CD14-positive monocyte (primary cell): Measurements from ENCODE around the gene DHFR2. TPM values are rescaled to one million over a fixed set of nuclear protein-coding genes. Genes with fewer than 3 reads are reported as not detected.

Experiments used
- DNase-seq, 3 donors: peaks; one replicate each; pipeline ENCODE4 v3.0.0-alpha.2; 2011 to 2022
- H2AFZ ChIP-seq: 2 replicates; pipeline ENCODE4 v1.6.0; 2012; ENCODE audit warnings: mild to moderate bottlenecking, low read depth, low read length, inconsistent platforms; ENCODE audit not compliant: insufficient read depth, poor library complexity, severe bottlenecking
- H3K27ac ChIP-seq, 2 donors: 1 replicate in 1 of 2; 2 replicates in 1 of 2; pipeline ENCODE4 v1.5.1; 2012 to 2013; ENCODE audit warnings: low read length in 2 of 2, control low read depth in 1 of 2, inconsistent platforms in 1 of 2, low read depth in 1 of 2, mild to moderate bottlenecking in 1 of 2
- H3K27me3 ChIP-seq, 2 donors: one replicate each; pipeline versions ENCODE4 v1.6.0 to v1.6.1; 2011 to 2013; ENCODE audit warnings: low read length in 2 of 2; ENCODE audit not compliant: control insufficient read depth in 2 of 2, insufficient read depth in 2 of 2
- H3K36me3 ChIP-seq, 2 donors: replicated peaks in 1 of 2; 1 replicate in 1 of 2; 2 replicates in 1 of 2; pipeline versions ENCODE4 v1.5.1 to v1.6.1; 2012 to 2013; ENCODE audit warnings: low read length in 2 of 2, control low read depth in 1 of 2, inconsistent platforms in 1 of 2, mild to moderate bottlenecking in 1 of 2; ENCODE audit not compliant: insufficient read depth in 2 of 2, control insufficient read depth in 1 of 2
- H3K4me1 ChIP-seq, 2 donors: 1 replicate in 1 of 2; 2 replicates in 1 of 2; pipeline versions ENCODE4 v1.5.1 to v1.6.1; 2012 to 2013; ENCODE audit warnings: low read length in 2 of 2, control low read depth in 1 of 2, inconsistent platforms in 1 of 2, mild to moderate bottlenecking in 1 of 2, moderate library complexity in 1 of 2; ENCODE audit not compliant: insufficient read depth in 2 of 2, control insufficient read depth in 1 of 2
- H3K4me2 ChIP-seq: replicated peaks from 2 replicates; pipeline ENCODE3; 2012; ENCODE audit warnings: low read length, moderate library complexity, mild to moderate bottlenecking; ENCODE audit not compliant: poor library complexity, severe bottlenecking; ENCODE audit errors: extremely low read depth
- H3K4me3 ChIP-seq, 3 experiments: fragments of 200-600 bp in 1 of 3; sonication (generic) in 1 of 3; replicated peaks in 1 of 3; 1 replicate in 2 of 3; 2 replicates in 1 of 3; pipeline ENCODE4 v1.5.1; 2011 to 2013; ENCODE audit warnings: low read length in 3 of 3, mild to moderate bottlenecking in 3 of 3, control low read depth in 2 of 3, low read depth in 2 of 3, inconsistent platforms in 1 of 3, moderate library complexity in 1 of 3
- H3K79me2 ChIP-seq: 2 replicates; pipeline ENCODE4 v1.6.0; 2012; ENCODE audit warnings: mild to moderate bottlenecking, control low read depth, inconsistent platforms, low read length, moderate library complexity; ENCODE audit not compliant: insufficient read depth
- H3K9ac ChIP-seq: 2 replicates; pipeline ENCODE4 v1.6.0; 2017; ENCODE audit warnings: low read length, mild to moderate bottlenecking; ENCODE audit not compliant: insufficient read depth, poor library complexity, severe bottlenecking
- H3K9me3 ChIP-seq, 2 donors: replicated peaks in 1 of 2; 1 replicate in 1 of 2; 2 replicates in 1 of 2; pipeline versions ENCODE4 v1.5.1 to v1.6.1; 2012 to 2013; ENCODE audit warnings: low read length in 2 of 2, control low read depth in 1 of 2; ENCODE audit not compliant: control insufficient read depth in 1 of 2, insufficient read depth in 1 of 2
- H4K20me1 ChIP-seq: 2 replicates; pipeline ENCODE4 v1.6.0; 2012; ENCODE audit warnings: mild to moderate bottlenecking, low read length, control low read depth, moderate library complexity; ENCODE audit not compliant: insufficient read depth
- H3K27ac Mint-ChIP-seq, 7 donors: one replicate each; pipeline ENCODE4 v1.8.0; 2020; ENCODE audit warnings: mild to moderate bottlenecking in 7 of 7, mixed read lengths in 7 of 7, moderate library complexity in 6 of 7, inconsistent platforms in 2 of 7
- H3K27me3 Mint-ChIP-seq, 3 donors: one replicate each; pipeline ENCODE4 v1.8.0; 2021 to 2022; ENCODE audit warnings: low read depth in 3 of 3, mild to moderate bottlenecking in 3 of 3, mixed read lengths in 3 of 3, moderate library complexity in 3 of 3, inconsistent platforms in 1 of 3
- H3K36me3 Mint-ChIP-seq, 2 donors: one replicate each; pipeline ENCODE4 v1.8.0; 2020; ENCODE audit warnings: mixed read lengths in 2 of 2, inconsistent platforms in 1 of 2, mild to moderate bottlenecking in 1 of 2
- H3K4me1 Mint-ChIP-seq: one replicate; pipeline ENCODE4 v1.8.0; 2020; ENCODE audit warnings: mild to moderate bottlenecking, mixed read lengths
- H3K4me3 Mint-ChIP-seq, 2 donors: one replicate each; pipeline ENCODE4 v1.8.0; 2020; ENCODE audit warnings: mild to moderate bottlenecking in 2 of 2, mixed read lengths in 2 of 2, moderate library complexity in 1 of 2
- H3K9me3 Mint-ChIP-seq, 7 donors: one replicate each; pipeline ENCODE4 v1.8.0; 2020 to 2022; ENCODE audit warnings: mixed read lengths in 7 of 7, mild to moderate bottlenecking in 6 of 7, moderate library complexity in 6 of 7, inconsistent platforms in 2 of 7
- WGBS: methylation state at CpG from one replicate; pipeline ENCODE4 v1.1.5; 2013; ENCODE audit warnings: missing lambda C conversion rate; ENCODE audit not compliant: insufficient coverage; 5-methylcytosine and 5-hydroxymethylcytosine counted together
- intact Hi-C, 2 donors: fragments of 100-400 bp; cut with micrococcal nuclease; formaldehyde crosslinking; loops; one replicate each; pipeline versions ENCODE4 v1.15.0 to v1.15.1; 2023
- polyA plus RNA-seq, 3 donors: library from polyadenylated mRNA; depleted of rRNA in 1 of 3; unstranded in 2 of 3; stranded (reverse) in 1 of 3; fragments of 300-500 nt in 2 of 3; fragments of >200 nt in 1 of 3; fragmentation: Illumina TruSeq in 2 of 3; gene quantifications; 1 replicate in 2 of 3; 2 replicates in 1 of 3; pipeline ENCODE4 v1.2.3, GENCODE V29; 2012 to 2021
- TF ChIP-seq, protein P1 (sequence below): fragments of 200-600 bp; IDR thresholded peaks from one replicate; pipeline ENCODE4 v1.8.0; 2022; ENCODE audit warnings: antibody characterized with exemption, mild to moderate bottlenecking

The DHFR2 gene
- polyA plus RNA-seq, 3 donors: 0.35 to 2.8 (median 1.2) TPM

DNA sequence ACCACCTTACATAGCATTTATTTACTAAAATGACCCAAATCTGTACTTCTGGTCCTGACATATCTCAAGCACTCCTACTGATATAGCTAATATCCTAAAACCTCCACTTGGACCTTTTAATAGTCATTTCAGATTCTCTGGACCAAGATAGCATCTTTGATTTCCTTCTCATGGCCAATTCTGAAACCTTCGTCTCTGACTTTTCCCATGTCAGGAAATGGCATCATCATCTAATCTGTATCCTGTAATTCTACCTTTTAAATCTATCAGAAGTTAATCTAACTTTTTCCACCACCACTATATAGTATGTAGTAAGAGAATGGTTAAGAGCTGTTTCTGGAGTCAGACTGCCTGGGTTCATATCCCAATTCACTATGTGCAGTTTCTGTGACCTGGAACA is 50.5 kb downstream of the DHFR2 start:
- Histone ChIP-seq H3K79me2 (no peaks in the 10 kb centered on the region), H2AFZ (no peak overlapping the region), H3K9ac (no peak overlapping the region), H3K4me1 (peaks cover 0 to 5% of the 10 kb centered on the region in 2 donors), H4K20me1 (no peaks in the 10 kb centered on the region), H3K36me3 (no peaks in the 10 kb centered on the region), H3K4me3 (no peak overlapping the region), H3K4me2 (no peak overlapping the region), H3K27me3 (no peaks in the 10 kb centered on the region), H3K27ac (no peak overlapping the region), H3K9me3 (no peaks in the 10 kb centered on the region)
- TF ChIP-seq, protein P1, sequence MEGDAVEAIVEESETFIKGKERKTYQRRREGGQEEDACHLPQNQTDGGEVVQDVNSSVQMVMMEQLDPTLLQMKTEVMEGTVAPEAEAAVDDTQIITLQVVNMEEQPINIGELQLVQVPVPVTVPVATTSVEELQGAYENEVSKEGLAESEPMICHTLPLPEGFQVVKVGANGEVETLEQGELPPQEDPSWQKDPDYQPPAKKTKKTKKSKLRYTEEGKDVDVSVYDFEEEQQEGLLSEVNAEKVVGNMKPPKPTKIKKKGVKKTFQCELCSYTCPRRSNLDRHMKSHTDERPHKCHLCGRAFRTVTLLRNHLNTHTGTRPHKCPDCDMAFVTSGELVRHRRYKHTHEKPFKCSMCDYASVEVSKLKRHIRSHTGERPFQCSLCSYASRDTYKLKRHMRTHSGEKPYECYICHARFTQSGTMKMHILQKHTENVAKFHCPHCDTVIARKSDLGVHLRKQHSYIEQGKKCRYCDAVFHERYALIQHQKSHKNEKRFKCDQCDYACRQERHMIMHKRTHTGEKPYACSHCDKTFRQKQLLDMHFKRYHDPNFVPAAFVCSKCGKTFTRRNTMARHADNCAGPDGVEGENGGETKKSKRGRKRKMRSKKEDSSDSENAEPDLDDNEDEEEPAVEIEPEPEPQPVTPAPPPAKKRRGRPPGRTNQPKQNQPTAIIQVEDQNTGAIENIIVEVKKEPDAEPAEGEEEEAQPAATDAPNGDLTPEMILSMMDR: no peak
- Mint-ChIP-seq H3K36me3 (peaks cover 3 to 4% of the 10 kb centered on the region in 2 donors), H3K4me3 (no peak overlapping the region), H3K27ac (peak overlapping the region in 1 of 7 donors; percentile 6), H3K9me3 (peaks cover 0 to 3% (median 0%) of the 10 kb centered on the region in 7 donors), H3K4me1 (peaks cover 10% of the 10 kb centered on the region), H3K27me3 (no peaks in the 10 kb centered on the region)
- 80% methylated on average over 1 of the region's 1 CpG for WGBS
- intact Hi-C loops: no loop called here
- no peak for DNase-seq

DNA sequence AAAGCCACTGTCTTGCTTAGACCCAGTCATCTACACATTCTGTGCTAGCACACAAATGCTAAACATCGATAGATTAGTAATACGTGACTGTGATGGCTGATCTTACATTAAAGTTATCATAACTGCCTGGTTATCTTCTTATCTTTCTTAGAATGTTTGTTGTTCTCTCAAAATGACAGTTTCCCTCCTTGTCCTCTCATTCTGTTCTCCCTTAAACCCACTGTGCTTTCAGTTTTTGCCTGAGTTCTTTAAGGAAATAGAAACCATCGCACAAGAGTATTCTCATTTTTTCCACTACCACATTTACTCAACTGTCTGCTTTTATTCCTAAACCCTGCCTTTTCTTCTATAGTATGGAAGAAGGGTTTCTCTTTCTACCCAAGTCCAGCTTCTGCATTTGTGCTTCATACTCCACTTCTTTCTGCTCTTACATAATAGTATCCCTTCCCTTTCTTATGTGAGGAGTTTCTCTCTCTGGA is 51.4 kb downstream of the DHFR2 start:
- peak overlapping the region in 2 of 7 donors; percentile 16 to 64 for H3K27ac Mint-ChIP-seq
- H3K27me3 ChIP-seq: no peaks in the 10 kb centered on the region

More for the DNA sequence above, 51.4 kb downstream of the DHFR2 start:
- Mint-ChIP-seq H3K9me3 (peaks cover 0 to 3% (median 0%) of the 10 kb centered on the region in 7 donors), H3K4me1 (peaks cover 10% of the 10 kb centered on the region), H3K4me3 (no peak overlapping the region), H3K27me3 (no peaks in the 10 kb centered on the region), H3K36me3 (peaks cover 5% of the 10 kb centered on the region in 2 donors)
- H3K9me3 ChIP-seq: no peaks in the 10 kb centered on the region
- H2AFZ ChIP-seq: no peak overlapping the region
- H3K9ac ChIP-seq: no peak overlapping the region
- no peaks in the 10 kb centered on the region for H4K20me1 ChIP-seq
- peak in 2 of 3 donors; percentile 2 to 4 for DNase-seq
- peaks cover 0 to 5% of the 10 kb centered on the region in 2 donors for H3K4me1 ChIP-seq
- no peak overlapping the region for H3K27ac ChIP-seq
- no peaks in the 10 kb centered on the region for H3K36me3 ChIP-seq
- TF ChIP-seq, protein P1: no peak
- intact Hi-C loops: no loop called here
- H3K4me2 ChIP-seq: no peak overlapping the region
- H3K4me3 ChIP-seq: no peak overlapping the region
- WGBS: no CpG with 5 or more reads among the region's 3 CpGs
- no peaks in the 10 kb centered on the region for H3K79me2 ChIP-seq
